Spleen (tissue), 11 donors: Measurements from ENCODE around the gene TMEM119. TPM values are rescaled to one million over a fixed set of nuclear protein-coding genes. Genes with fewer than 3 reads are reported as not detected.

Experiments used
- DNase-seq: peaks from one replicate; pipeline ENCODE4 v3.0.0-alpha.2; 2020
- H3K27ac ChIP-seq, 8 donors: fragments of 200-600 bp; sonication (generic) in 7 of 8; 1 replicate in 4 of 8; 2 replicates in 4 of 8; pipeline versions ENCODE4 v1.5.0 to v1.8.0; 2016 to 2021; ENCODE audit warnings: inconsistent platforms in 4 of 8, mild to moderate bottlenecking in 4 of 8, moderate library complexity in 1 of 8
- H3K27me3 ChIP-seq, 7 donors: fragments of 200-600 bp; sonication (generic) in 6 of 7; replicated peaks in 1 of 7; 1 replicate in 4 of 7; 2 replicates in 3 of 7; pipeline versions ENCODE4 v1.5.0 to v1.8.0; 2016 to 2021; ENCODE audit warnings: inconsistent platforms in 3 of 7, mild to moderate bottlenecking in 1 of 7
- H3K36me3 ChIP-seq, 6 donors: fragments of 200-600 bp; sonication (generic) in 5 of 6; 1 replicate in 4 of 6; 2 replicates in 2 of 6; pipeline versions ENCODE4 v1.5.0 to v1.8.0; 2016 to 2021; ENCODE audit warnings: inconsistent platforms in 2 of 6
- H3K4me1 ChIP-seq, 6 donors: fragments of 200-600 bp; sonication (generic) in 5 of 6; 1 replicate in 3 of 6; 2 replicates in 3 of 6; pipeline versions ENCODE4 v1.5.0 to v1.8.0; 2016 to 2021; ENCODE audit warnings: inconsistent platforms in 3 of 6
- H3K4me3 ChIP-seq, 8 donors: fragments of 200-600 bp; sonication (generic) in 7 of 8; 1 replicate in 4 of 8; 2 replicates in 4 of 8; pipeline versions ENCODE4 v1.5.0 to v1.8.0; 2016 to 2021; ENCODE audit warnings: inconsistent platforms in 4 of 8, mild to moderate bottlenecking in 4 of 8, moderate library complexity in 2 of 8
- H3K9me3 ChIP-seq, 8 donors: fragments of 200-600 bp; sonication (generic) in 7 of 8; 1 replicate in 4 of 8; 2 replicates in 4 of 8; pipeline versions ENCODE4 v1.5.0 to v1.8.0; 2016 to 2021; ENCODE audit warnings: inconsistent platforms in 4 of 8
- CTCF ChIP-seq, 11 experiments: fragments of 200-600 bp in 7 of 11; fragments of 450-650 bp in 4 of 11; sonication (generic) in 4 of 11; IDR thresholded peaks in 8 of 11; conservative IDR thresholded peaks in 3 of 11; 1 replicate in 7 of 11; 2 replicates in 4 of 11; pipeline versions ENCODE4 v1.4.0 to v1.8.0; 2016 to 2021; ENCODE audit warnings: antibody characterized with exemption in 11 of 11, inconsistent platforms in 4 of 11, mild to moderate bottlenecking in 1 of 11
- POLR2A ChIP-seq, 3 donors: fragments of 450-650 bp; IDR thresholded peaks; one replicate each; pipeline ENCODE4 v1.5.1; 2017; ENCODE audit warnings: antibody characterized with exemption in 3 of 3, mild to moderate bottlenecking in 1 of 3
- POLR2AphosphoS5 ChIP-seq, 3 donors: sonication (generic); formaldehyde crosslinking; IDR thresholded peaks; one replicate each; pipeline ENCODE4 v1.5.1; 2017; ENCODE audit warnings: antibody characterized with exemption in 3 of 3
- WGBS, 5 donors: extraction: QIAGEN DNeasy Blood & Tissue Kit in 3 of 5; methylation state at CpG; one replicate each; pipeline versions ENCODE4 v1.1.5 to v1.1.7; 2013 to 2018; 5-methylcytosine and 5-hydroxymethylcytosine counted together
- intact Hi-C: fragments of 100-400 bp; cut with DNase I; formaldehyde crosslinking; loops from one replicate; pipeline ENCODE4 v1.15.0; 2023; ENCODE audit warnings: low total_unique reads
- polyA plus RNA-seq, 3 donors: library from polyadenylated mRNA; stranded (reverse); fragments of 200-250 nt; gene quantifications; one replicate each; pipeline ENCODE4 v1.2.1, GENCODE V29; 2013
- total RNA-seq, 7 donors: library from RNA; depleted of rRNA in 3 of 7; stranded (reverse); fragments of >200 nt in 3 of 7; fragmentation: NEBNext Ultra II Directional in 4 of 7; extraction: Animal tissue kit (Norgen Biotek cat#: 25700) in 4 of 7; gene quantifications; one replicate each; pipeline versions ENCODE4 v1.1.0 to v1.2.1, GENCODE V29; 2016 to 2021
- donor health status: healthy with polysubstance abuse.
- donor health status: DM: no; HTN: no; CAD: no; lungs with moderate emphysema.
- donor health status: DM: no; HTN: no; CAD: no.
- donor health status: Bipolar disorder and iron deficiency.
- donor health status: healthy.
- donor health status: DM: no; HTN: no; CAD: no.
- donor health status: DM: yes; HTN: yes; CAD: no.

TMEM119 gene
- total and polyA plus RNA-seq, 10 donors = 8.8 to 50.0 (median 16.2) TPM

- WGBS, 5 donors = 0 to 1% (median 1%) methylated on average over 19 to 20 of the region's 20 CpGs
- Histone ChIP-seq H3K4me1 (peaks cover 61 to 89% (median 78%) of the 10 kb centered on the region in 6 donors), H3K9me3 (no peaks in the 10 kb centered on the region), H3K4me3 (peak overlapping the region; percentile 67 to 99 (median 92)), H3K27ac (peak overlapping the region; percentile 90 to 98 (median 94)), H3K27me3 (no peaks in the 10 kb centered on the region), H3K36me3 (peaks cover 4 to 48% (median 34%) of the 10 kb centered on the region in 6 donors)
- intact Hi-C loops = loop anchor here (2.0 to 10.0 kb wide), 3 partner anchors 57 to 533 kb away; partner anchors contain the start of genes ALKBH2 and UNG
- peak in 1 of 11 experiments; percentile 8 for TF ChIP-seq CTCF (IDR thresholded peaks at IDR 0.05 in 8 of 11, conservative IDR thresholded peaks at IDR 0.05 in 3 of 11)
- TF ChIP-seq POLR2AphosphoS5 (IDR thresholded peaks at IDR 0.05) = no peak
- DNase-seq = no peak
Observed at GRCh38 chr12:108561852-108562347, 36.0 kb downstream of the TMEM119 start.

GRCh38 chr12:108560752-108561719 is 36.8 kb downstream of the TMEM119 start, which contains the start of gene SART3:
SART3 (minus strand) TSS chr12:108561173; CDS start chr12:108561154, 19 bp downstream.
- Histone ChIP-seq H3K36me3 (peaks cover 4 to 46% (median 25%) of the 10 kb centered on the region in 6 donors), H3K27me3 (no peaks in the 10 kb centered on the region), H3K4me1 (peaks cover 53 to 89% (median 78%) of the 10 kb centered on the region in 6 donors), H3K4me3 (peak within 1 kb of the TSS; percentile 67 to 99 (median 92)), H3K9me3 (no peaks in the 10 kb centered on the region), H3K27ac (peak within 1 kb of the TSS; percentile 90 to 98 (median 94))
- peak; percentile 95 for DNase-seq
- 0% methylated on average over 53 to 57 of the region's 57 CpGs for WGBS, 5 donors
- intact Hi-C loops = loop anchor here (10.0 kb wide), 2 partner anchors 104 to 534 kb away; partner anchors contain the start of genes ALKBH2 and UNG
- TF ChIP-seq POLR2A (IDR thresholded peaks at IDR 0.05) (peak in 1 of 3 donors; percentile 19), CTCF (IDR thresholded peaks at IDR 0.05 in 8 of 11, conservative IDR thresholded peaks at IDR 0.05 in 3 of 11) (no peak), POLR2AphosphoS5 (IDR thresholded peaks at IDR 0.05) (peak; percentile 81 to 96 (median 91))

- H3K27ac ChIP-seq = peak overlapping the region; percentile 90 to 98 (median 94)
Observed at GRCh38 chr12:108560321-108560721, 37.6 kb downstream of the TMEM119 start.

More at GRCh38 chr12:108560321-108560721, 37.6 kb downstream of the TMEM119 start:
- Histone ChIP-seq H3K4me1 (peaks cover 46 to 89% (median 78%) of the 10 kb centered on the region in 6 donors), H3K27me3 (no peaks in the 10 kb centered on the region), H3K4me3 (peak overlapping the region; percentile 67 to 99 (median 92)), H3K9me3 (no peaks in the 10 kb centered on the region), H3K36me3 (peaks cover 4 to 44% (median 18%) of the 10 kb centered on the region in 6 donors)
- TF ChIP-seq CTCF (IDR thresholded peaks at IDR 0.05 in 8 of 11, conservative IDR thresholded peaks at IDR 0.05 in 3 of 11) = no peak
- TF ChIP-seq POLR2AphosphoS5 (IDR thresholded peaks at IDR 0.05) = no peak
- TF ChIP-seq POLR2A (IDR thresholded peaks at IDR 0.05) = no peak
- WGBS, 5 donors = 1 to 2% (median 1%) methylated on average over 12 of the region's 12 CpGs
- no peak for DNase-seq
- intact Hi-C loops = loop anchor here (10.0 kb wide), 2 partner anchors 104 to 534 kb away; partner anchors contain the start of genes ALKBH2 and UNG
